ENCODE measurements around the gene GYG2. TPM values are rescaled to one million over a fixed set of nuclear protein-coding genes. Genes with fewer than 3 reads are reported as not detected.
"Not testable (repeated sequence)": the region's sequence is repeated elsewhere in the genome, so short reads cannot be mapped to it uniquely, and the experiment has no call there.

Gene GYG2
- total RNA-seq, 1 donor from 2014 or later = 0.53 TPM

DNA sequence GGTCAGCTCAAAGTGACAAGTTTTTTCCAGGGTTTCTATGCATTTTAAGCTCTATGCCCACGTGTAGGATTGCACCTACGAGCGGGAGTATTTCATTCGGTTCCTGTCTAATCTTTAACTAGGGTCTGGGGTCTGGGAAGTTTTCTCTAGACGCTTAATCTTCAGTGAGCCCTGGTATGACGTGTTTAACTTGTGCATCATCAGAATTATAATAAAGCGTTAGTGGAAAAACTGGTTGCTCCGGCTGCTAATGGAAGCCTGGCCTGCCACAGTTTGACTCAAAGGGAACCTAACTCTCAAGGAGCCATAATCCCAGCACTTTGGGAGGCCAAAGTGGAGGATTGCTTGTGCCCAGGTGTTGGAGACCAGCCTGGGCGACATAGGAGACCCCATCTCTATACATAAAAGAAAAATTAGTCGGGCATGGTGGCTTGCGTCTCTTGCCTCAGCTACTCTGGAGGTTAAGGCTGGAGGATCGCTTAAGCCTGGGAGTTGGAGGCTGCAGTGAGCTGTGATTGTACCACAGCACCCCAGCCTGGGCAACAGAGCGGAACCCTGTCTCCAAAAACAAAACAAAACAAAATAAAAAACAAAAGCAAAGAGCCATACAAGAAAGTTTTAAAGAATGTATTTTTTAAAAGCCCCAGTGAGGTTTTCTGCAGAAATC lies 70.2 kb downstream of the GYG2 start:
- DNase-seq (ENCODE audit: extremely low read depth, low read depth, low spot score) = no peak

DNA sequence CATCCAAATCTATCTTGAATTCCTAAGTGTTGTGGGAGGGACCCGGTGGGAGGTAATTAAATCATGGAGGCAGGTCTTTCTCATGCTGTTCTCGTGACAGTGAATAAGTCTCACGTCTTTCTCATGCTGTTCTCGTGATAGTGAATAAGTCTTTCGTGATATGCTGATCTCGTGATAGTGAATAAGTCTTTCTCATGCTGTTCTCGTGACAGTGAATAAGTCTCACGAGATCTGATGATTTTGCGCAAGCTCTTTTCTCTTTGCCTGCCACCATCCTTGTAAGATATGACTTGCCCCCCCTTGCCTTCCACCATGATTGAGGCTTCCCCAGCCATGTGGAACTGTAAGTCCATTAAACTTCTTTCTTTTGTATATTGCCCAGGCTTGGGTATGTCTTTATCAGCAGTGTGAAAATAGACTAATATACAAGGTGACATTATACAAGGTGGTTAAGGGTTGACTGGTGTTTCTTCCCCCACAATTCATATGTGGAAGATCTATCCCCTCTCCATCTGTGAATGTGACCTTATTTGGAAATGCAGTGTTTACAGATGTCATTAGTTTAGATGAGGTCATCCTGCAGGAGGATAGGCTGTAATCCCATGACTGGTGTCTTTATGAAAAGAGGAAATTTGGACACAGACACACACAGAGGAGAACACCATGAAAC lies 72.8 kb downstream of the GYG2 start:
- DNase-seq (ENCODE audit: extremely low read depth, low read depth, low spot score) = no peak

DNA sequence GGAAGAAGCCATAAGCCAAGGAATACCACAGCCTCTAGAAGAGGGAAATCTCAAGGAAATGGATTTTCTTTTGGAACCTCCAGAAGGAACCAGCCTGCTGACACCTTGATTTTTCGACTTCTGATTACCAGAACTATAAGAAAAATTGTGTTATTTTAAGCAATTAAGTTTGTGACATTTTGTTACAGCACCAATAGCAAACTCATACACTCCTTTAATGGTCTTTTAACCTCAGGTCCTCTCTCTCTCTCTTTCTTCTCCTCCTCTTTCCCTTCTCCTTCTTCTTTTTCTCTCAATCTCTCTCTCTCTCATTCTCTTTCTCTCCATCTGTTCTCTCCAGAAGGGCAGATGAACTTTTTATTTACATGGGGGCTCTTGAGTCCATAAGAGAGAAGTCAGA lies 74.1 kb downstream of the GYG2 start:
- no peak for DNase-seq (ENCODE audit: extremely low read depth, low read depth, low spot score)

DNA sequence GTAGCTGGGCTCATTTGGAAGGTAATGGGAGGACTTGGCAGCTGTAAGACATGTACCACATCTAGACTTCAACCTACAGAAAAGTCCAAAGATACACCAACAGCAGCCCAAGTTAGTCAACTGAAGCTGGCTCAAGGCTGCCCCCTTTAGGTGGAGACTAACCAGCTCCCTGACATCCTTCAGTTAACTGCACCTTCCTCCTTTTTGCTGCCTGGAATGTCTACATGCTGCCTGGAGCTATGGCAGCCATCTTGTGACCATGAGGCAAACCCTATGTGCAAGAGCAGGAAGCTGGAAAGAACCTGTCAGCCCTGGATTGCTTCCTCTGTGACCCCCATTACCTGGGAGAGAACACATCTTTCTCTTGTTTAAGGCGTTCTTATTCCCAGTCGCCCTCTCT lies 74.6 kb downstream of the GYG2 start:
- DNase-seq (ENCODE audit: extremely low read depth, low read depth, low spot score) = no peak

DNA sequence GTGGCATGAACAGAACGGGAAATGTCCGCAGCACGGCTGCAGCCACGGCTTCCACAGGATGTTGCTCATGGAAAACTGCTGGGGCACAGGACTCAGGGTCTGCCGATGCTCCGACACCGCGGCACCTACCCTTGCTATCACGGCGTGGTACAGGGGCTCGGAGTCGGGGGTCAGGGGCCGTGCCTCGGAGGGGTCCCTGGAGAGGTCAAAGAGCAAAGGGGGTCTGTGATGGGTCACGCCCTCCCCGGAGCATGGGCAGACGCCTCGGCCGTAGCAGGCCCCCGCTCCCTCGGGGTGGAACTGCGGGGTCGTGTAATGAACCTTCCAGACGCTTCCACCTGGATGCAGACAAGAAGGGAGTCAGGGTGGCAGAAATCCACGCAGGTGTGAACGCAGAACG lies 78.6 kb downstream of the GYG2 start:
- no peak for DNase-seq (ENCODE audit: extremely low read depth, low read depth, low spot score)

DNA sequence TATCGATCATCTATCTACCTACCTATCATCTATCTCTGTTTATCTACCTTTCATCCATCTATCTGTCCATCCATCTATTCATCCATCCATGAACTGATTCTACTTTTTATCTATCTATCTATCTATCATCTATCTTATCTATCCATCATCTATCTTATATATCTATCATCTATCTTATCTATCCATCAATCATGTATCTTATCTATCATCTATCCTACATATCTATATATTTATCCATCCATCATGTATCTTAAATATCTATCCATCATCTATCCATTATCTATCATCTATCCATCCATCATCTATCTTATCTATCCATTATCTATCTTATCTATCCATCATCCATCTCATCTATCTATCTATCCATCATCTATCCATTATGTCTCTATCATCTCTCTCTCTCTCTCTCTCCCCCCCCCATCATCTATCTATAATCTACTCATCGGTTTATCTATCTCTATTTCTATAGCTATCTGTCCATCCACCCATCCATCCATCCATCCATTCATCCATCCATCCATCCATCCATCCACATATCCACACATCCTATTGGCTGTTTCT lies 79.5 kb downstream of the GYG2 start:
- no peak for DNase-seq (ENCODE audit: extremely low read depth, low read depth, low spot score)

DNA sequence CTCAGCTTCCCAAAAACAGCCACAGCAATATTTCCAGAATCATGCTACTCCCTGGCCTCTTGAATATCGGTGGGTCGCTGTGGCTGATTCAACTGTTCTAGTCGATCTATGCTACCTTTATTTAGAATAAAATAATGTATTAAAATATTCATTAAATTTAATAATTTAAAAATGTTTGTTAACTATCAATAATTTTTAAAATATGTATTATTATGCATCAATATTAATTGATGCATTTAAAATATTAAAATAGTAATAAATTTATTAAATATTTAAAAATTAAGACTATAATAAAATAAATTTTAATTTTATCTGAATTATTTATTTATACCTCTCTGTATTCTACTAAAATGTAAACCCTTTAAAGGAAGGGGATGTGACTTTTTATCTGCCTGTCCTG lies 81.4 kb downstream of the GYG2 start:
- DNase-seq (ENCODE audit: extremely low read depth, low read depth, low spot score) = no peak

DNA sequence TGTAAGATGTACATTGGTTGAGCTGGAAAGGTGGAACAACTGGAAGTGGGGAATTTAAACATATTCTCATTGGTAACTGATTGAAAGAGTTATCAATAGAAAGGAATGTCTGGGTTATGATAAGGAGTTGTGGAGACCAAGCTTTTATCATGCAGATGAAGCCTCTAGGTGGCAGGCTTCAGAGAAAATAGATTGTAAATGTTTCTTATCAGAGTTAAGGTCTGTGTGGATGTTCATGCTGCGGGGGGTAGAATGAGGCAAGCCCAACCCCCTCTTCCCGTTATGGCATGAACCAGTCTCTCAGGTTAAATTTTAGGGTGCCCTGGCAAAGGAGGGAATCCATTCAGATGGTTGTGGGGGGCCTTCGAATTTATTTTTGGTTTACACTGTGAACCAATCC lies 84.4 kb downstream of the GYG2 start:
- DNase-seq (ENCODE audit: extremely low read depth, low read depth, low spot score) = no peak

DNA sequence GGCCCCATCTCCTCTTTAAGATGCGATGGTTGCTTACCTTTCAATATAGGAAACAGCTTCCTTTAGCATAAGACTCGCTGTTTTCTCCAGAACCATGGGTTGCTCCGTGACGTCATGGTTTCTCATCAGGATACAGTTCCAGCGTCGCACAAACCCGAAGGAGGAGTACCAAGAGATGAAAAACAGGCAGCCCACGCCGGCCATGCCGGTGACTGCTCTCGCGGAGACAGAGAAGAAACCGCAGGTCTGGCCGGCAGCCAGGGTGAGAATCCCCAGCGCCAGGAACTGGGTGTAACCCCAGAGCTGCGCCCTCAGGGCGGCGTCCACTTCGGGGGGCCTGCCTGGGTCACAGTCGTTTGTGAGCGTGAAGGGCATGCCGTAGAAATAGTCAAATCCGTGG lies 89.0 kb downstream of the GYG2 start:
- DNase-seq (ENCODE audit: extremely low read depth, low read depth, low spot score) = no peak

DNA sequence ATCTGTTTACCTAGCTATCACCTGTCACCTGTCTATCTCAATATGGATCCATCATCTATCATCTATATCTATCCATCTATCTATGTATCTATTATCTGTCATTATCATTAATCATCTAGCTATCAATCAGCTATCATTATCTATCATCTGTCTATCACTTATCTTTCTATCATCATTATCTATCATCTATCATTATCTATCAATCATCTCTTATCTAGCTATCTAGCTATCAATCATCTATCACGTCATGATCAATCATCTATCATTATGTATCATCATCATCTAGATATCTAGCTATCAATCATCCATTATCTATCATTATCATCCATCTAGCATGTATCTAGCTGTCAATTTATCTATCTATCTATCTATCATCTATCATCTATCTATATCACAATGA lies 92.5 kb downstream of the GYG2 start:
- DNase-seq (ENCODE audit: extremely low read depth, low read depth, low spot score) = no peak

DNA sequence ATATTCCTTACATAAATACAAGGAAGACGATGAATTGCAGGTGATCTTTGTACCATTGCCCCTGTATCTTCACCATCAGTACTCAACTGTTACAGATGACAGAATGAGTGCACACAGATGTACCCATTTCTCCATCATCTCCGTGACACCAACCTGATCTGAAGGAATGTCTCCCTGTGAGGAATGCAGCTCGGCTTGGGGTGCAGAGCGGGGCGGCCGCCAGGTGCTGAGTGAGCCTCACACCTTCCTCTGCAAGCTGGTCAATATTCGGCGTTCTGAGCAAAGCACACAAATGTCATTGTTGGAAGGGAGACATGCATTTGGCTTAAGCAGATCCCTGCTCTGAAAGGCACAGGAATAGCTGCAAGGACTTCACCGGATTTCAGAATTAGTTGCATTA lies 93.0 kb downstream of the GYG2 start:
- no peak for DNase-seq (ENCODE audit: extremely low read depth, low read depth, low spot score)

DNA sequence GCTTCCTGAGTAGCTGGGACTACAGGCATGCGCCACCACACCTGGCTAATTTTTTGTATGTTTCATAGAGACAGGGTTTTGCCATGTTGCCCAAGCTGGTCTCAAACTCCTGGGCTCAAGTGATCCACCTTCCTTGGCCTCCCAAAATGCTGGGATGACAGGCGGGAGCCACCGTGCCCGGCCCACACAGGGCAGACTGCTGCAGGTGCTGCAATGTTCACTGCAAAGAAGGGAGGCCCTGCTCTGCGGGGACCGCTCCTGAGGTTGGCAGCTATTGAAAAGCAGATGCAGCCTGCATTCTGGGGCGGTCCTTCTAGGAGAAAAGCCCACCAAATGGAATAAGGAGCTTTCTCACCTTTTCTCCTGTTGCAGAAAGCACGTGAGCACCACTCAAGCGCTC lies 95.4 kb downstream of the GYG2 start:
- no peak for DNase-seq (ENCODE audit: extremely low read depth, low read depth, low spot score)

DNA sequence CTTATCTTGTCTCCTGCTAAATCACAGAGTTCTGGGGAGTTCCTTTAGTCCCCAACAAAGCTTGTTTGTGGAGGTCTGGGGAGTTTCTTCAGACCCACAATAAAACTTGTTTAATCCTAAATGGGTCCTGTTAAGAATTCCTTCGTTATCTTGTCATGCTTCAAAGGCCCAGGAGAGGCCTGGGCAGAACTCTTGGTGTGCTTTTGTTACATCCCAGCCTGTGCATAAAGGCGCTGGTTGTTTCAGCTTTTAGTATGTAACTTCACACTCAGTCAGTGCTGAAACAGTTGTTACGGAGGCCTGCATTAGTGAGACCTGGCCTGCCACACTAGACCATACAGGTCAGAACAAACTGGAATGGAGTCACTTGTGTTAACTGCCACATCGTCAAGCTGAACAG lies 97.5 kb downstream of the GYG2 start:
- not testable (repeated sequence) for DNase-seq (ENCODE audit: extremely low read depth, low read depth, low spot score)

DNA sequence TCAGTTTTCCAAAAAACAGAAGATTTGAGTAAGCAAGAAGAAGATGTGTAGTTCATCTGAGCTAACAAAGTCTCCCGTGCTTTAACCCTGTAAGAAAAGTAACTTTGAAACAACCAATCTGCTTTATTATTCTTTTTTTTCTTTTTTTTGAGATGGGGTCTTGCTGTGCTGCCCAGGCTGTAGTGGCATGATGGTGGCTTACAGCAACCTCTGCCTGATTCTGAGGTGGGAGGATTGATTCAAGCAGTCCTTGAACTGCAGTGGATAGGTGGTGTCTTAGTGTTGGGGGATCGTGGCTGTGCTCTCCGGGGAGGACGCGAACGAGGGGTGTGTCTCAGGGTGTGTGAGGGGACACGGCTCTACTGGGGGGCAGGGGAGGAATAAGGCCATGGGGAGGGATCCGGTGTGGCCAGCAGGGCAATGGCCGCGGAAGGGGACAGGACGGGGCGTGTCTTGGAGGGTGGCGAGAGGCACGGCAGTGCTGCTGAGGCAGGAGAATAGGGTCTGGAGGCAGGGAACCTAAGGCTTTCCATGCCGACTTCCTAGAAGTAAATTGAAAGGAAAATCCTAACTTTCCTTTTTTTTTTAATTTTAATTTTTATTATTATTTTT lies 98.0 kb downstream of the GYG2 start:
- DNase-seq (ENCODE audit: extremely low read depth, low read depth, low spot score) = no peak

DNA sequence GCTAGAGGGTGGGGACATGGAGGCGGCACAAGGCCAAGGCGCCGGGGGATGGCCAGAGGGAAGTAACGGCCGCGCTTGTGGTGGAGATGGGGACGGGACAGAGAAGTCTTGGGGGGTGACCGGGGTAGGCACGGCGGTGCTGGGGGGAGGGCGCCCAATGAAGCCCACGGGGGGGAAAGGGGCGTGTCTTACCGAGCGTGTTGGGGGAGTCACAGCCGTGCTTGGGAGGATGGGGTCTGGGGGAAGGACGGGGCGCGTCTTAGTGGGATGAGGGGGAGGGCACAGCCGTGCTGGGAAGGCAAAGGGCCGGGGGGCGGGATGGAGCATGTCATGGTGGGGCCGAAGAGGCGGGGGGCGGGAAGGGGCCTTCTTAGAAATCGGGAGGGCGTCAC lies 99.5 kb downstream of the GYG2 start:
- DNase-seq (ENCODE audit: extremely low read depth, low read depth, low spot score) = no peak

DNA sequence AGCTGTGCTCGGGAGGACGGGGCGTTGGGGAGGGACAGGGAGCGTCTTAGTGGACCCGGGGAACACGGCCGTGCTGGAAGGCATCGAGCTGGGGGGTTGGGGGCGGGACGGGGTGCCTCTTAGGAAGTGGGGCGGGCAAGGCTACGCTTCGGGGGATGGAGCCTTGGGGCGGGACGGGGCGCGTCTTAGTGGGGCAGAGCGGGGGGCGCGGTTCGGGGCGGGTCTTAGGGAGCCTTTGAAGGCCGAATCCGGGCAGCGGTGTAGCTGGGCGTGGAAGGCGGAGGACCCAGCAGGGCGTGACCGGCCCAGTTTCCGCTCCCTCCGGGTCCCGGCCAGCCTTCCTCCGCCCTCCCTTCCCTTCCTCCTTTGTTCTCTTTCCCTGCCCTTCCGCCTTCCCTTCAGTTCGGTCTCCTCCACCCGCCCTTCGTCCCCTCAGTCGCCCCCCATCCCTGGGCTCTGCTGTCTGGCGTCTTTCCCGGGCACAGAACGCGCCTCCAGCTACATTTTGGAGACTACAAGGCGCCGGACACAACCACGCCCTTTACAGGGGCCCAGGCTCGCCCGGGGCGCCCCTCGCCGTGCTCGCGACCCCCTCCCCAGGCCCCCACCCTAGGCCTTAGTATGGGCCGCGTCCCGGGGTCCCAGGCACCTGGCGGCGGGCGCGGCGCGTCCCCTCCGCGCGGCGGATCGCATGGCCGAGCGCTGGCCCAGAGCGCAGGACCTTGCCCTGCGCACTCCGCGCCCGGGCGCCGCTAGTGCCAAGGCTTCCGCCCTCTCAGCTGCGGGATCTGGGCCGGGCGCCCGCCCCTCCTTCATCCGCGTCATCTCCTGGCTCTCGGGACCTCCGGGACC lies 100.1 kb downstream of the GYG2 start, which contains the start of gene ARSD:
ARSD (minus strand) TSS at position 757 of the 852 bp plus-strand sequence; CDS start at position 693, 64 bp downstream.
- no peak for DNase-seq (ENCODE audit: extremely low read depth, low read depth, low spot score)

DNA sequence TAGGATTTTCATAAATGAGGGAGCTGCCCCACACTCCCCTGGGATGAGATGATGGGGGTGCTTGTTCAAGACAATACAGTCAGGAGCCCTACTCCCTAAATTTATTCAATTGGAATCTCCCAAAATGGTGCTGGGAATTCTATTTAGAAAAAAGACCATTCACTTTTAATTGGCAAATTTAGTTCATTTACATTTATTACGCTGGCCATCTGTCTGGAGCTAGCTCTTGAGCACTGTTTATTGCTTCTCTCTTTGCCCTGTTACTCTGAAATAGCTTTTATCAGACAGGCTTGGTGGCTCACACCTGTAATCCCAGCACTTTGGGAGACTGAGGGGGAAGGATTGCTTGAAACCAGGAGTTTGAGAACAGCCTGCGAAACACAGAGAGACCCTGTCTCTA lies 102.4 kb downstream of the GYG2 start:
- no peak for DNase-seq (ENCODE audit: extremely low read depth, low read depth, low spot score)

DNA sequence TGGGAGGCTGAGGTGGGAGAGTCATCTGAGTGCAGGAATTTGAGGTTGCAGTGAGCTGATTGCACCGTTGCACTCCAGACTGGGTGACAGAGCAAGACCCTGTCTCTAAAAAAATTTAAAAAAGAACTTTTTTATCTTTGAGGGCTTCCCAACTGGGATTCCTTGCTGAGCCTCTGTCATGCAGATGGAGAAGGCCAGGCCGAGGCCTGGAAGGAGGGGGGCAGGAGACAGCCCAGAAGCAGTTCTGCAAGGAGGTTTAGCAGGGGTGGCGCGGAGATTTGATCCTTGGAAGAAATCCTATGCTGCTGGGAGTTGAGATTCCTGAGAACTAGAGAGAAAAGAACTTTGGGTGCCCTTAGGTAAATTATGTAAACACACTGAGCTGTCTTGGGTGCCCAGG lies 102.9 kb downstream of the GYG2 start:
- DNase-seq (ENCODE audit: extremely low read depth, low read depth, low spot score) = no peak

All from glomerular endothelial cell (primary cell).